Uterus (tissue), 2 donors: ENCODE data around the gene LCORL.

Source experiments
- CTCF ChIP-seq, 4 experiments: fragments of 200-600 bp in 2 of 4; fragments of 450-650 bp in 2 of 4; sonication (generic) in 2 of 4; IDR thresholded peaks; one replicate each; pipeline ENCODE4 v1.5.1; 2016 to 2019; ENCODE audit warnings: antibody characterized with exemption in 4 of 4, mild to moderate bottlenecking in 2 of 4, moderate library complexity in 1 of 4
- POLR2A ChIP-seq, 2 donors: fragments of 450-650 bp; IDR thresholded peaks; one replicate each; pipeline ENCODE4 v1.6.1; 2016; ENCODE audit warnings: antibody characterized with exemption in 2 of 2, mild to moderate bottlenecking in 1 of 2, moderate library complexity in 1 of 2

GRCh38 chr4:17866810-17867209 lies 154.7 kb downstream of the LCORL start:
- TF ChIP-seq POLR2A (IDR thresholded peaks at IDR 0.05) (no peak), CTCF (IDR thresholded peaks at IDR 0.05) (no peak)
